Tibial nerve (tissue), 4 donors: ENCODE data around the gene KCNQ4.

Source experiments
- EP300 ChIP-seq, 2 donors: sonication (generic); formaldehyde crosslinking; IDR thresholded peaks; one replicate each; pipeline ENCODE4 v1.6.1; 2017; ENCODE audit warnings: antibody characterized with exemption in 2 of 2, mild to moderate bottlenecking in 1 of 2
- POLR2A ChIP-seq, 2 donors: fragments of 450-650 bp; IDR thresholded peaks; one replicate each; pipeline ENCODE4 v1.6.1; 2017; ENCODE audit warnings: antibody characterized with exemption in 2 of 2, mild to moderate bottlenecking in 2 of 2, moderate library complexity in 2 of 2
- TF ChIP-seq, protein P1 (sequence below), 5 experiments: fragments of 200-600 bp in 3 of 5; fragments of 450-650 bp in 2 of 5; sonication (generic) in 3 of 5; IDR thresholded peaks; one replicate each; pipeline ENCODE4 v1.5.1; 2016 to 2019; ENCODE audit warnings: antibody characterized with exemption in 5 of 5, mild to moderate bottlenecking in 3 of 5, moderate library complexity in 2 of 5

DNA sequence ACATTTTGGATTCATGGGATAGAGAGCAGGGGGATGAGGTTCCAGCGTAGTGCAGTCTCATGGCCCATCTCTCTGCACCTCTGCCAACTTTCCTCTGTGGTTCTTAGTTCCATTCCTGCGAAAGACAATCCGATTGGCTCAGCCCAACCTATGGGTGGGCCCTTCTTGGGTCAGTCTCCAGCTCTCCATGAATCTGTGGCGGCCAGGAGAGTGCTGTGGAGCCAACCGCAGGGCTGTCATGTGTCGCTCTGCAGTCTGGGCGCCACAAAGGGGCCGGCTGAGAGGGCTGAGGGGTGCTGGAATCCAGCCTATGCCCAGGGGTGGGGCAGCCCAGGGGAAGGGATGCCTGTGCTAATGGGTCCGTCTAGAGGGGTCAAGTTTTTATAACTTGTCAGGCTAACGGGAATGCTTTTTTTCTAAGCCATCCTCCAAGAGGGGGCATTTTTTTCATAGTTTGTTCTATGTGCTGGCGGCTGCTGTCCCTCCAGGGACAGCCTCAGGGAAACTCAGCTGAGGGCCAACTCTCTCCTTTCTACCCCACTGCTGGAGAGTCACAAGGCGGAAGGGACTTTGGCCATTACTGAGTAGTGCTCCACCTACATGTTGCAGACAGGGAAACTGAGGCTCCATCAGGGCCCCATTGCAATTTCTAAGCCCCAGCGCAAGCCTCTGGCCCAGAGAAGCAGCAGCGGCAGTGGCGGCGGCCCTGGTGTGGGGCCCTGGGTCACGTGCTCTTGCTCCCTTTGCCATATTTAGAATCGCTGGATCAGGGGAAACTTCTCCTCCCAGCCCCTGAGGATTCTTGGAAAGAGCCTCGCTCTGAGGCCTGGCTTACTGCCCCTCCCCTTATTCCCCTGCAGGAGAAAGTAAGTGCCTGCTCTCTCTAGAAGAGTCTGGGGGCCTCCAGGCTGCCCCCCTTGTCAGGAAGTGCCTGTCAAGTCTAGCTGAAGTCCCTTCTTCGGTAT is 23.4 kb downstream of the KCNQ4 start:
- TF ChIP-seq, protein P1, sequence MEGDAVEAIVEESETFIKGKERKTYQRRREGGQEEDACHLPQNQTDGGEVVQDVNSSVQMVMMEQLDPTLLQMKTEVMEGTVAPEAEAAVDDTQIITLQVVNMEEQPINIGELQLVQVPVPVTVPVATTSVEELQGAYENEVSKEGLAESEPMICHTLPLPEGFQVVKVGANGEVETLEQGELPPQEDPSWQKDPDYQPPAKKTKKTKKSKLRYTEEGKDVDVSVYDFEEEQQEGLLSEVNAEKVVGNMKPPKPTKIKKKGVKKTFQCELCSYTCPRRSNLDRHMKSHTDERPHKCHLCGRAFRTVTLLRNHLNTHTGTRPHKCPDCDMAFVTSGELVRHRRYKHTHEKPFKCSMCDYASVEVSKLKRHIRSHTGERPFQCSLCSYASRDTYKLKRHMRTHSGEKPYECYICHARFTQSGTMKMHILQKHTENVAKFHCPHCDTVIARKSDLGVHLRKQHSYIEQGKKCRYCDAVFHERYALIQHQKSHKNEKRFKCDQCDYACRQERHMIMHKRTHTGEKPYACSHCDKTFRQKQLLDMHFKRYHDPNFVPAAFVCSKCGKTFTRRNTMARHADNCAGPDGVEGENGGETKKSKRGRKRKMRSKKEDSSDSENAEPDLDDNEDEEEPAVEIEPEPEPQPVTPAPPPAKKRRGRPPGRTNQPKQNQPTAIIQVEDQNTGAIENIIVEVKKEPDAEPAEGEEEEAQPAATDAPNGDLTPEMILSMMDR (IDR thresholded peaks at IDR 0.05) = no peak
- TF ChIP-seq EP300 (IDR thresholded peaks at IDR 0.05) (no peak), POLR2A (IDR thresholded peaks at IDR 0.05) (no peak)
